Keratinocyte (primary cell): Measurements from ENCODE around the gene KLK1. TPM values are rescaled to one million over a fixed set of nuclear protein-coding genes. Genes with fewer than 3 reads are reported as not detected.

ENCODE experiments used
- DNase-seq: peaks from one replicate; pipeline ENCODE4 v3.0.0-alpha.2; 2011; ENCODE audit warnings: low read depth, missing footprints, low spot score
- FAIRE-seq: peaks from 2 replicates; lab custom pipeline; 2011; peaks lifted over from hg19 to GRCh38; lab: Jason Lieb, UNC
- H2AFZ ChIP-seq: 2 replicates; pipeline ENCODE4 v1.6.0; 2012; ENCODE audit warnings: low read length, control low read depth, inconsistent platforms; ENCODE audit not compliant: control insufficient read depth
- H3K27ac ChIP-seq: 2 replicates; pipeline ENCODE4 v1.5.1; 2011; ENCODE audit warnings: low read length; ENCODE audit not compliant: control insufficient read depth, insufficient read depth
- H3K27me3 ChIP-seq: 3 replicates; pipeline ENCODE4 v1.6.0; 2011; ENCODE audit warnings: low read length; ENCODE audit not compliant: control insufficient read depth, insufficient read depth; ENCODE audit errors: extremely low read depth
- H3K36me3 ChIP-seq, 2 experiments: 2 replicates in 1 of 2; 3 replicates in 1 of 2; pipeline ENCODE4 v1.5.1; 2011; ENCODE audit warnings: low read length in 2 of 2, mild to moderate bottlenecking in 1 of 2; ENCODE audit not compliant: control insufficient read depth in 2 of 2, insufficient read depth in 2 of 2; ENCODE audit errors: extremely low read depth in 1 of 2
- H3K4me1 ChIP-seq: 3 replicates; pipeline ENCODE4 v1.5.1; 2011; ENCODE audit warnings: low read length; ENCODE audit not compliant: control insufficient read depth, insufficient read depth; ENCODE audit errors: extremely low read depth
- H3K4me2 ChIP-seq: 3 replicates; pipeline ENCODE4 v1.6.0; 2011; ENCODE audit warnings: low read depth, low read length; ENCODE audit not compliant: control insufficient read depth, insufficient read depth; ENCODE audit errors: extremely low read depth
- H3K4me3 ChIP-seq, 3 experiments: fragments of 200-600 bp in 1 of 3; sonication (generic) in 1 of 3; 2 replicates in 2 of 3; 3 replicates in 1 of 3; pipeline ENCODE4 v1.5.1; 2011 to 2016; ENCODE audit warnings: low read length in 3 of 3, mild to moderate bottlenecking in 3 of 3, control low read depth in 2 of 3, inconsistent platforms in 1 of 3, low read depth in 1 of 3, mixed read lengths in 1 of 3, mixed run types in 1 of 3, moderate library complexity in 1 of 3; ENCODE audit not compliant: control insufficient read depth in 2 of 3, insufficient read depth in 2 of 3; ENCODE audit errors: extremely low read depth in 1 of 3
- H3K79me2 ChIP-seq: 2 replicates; pipeline ENCODE4 v1.6.0; 2012; ENCODE audit warnings: low read length; ENCODE audit not compliant: control insufficient read depth, insufficient read depth
- H3K9ac ChIP-seq: 3 replicates; pipeline ENCODE4 v1.6.0; 2011; ENCODE audit warnings: low read length; ENCODE audit not compliant: control insufficient read depth, insufficient read depth; ENCODE audit errors: extremely low read depth
- H3K9me1 ChIP-seq: 3 replicates; pipeline ENCODE4 v1.6.0; 2011; ENCODE audit warnings: low read length; ENCODE audit not compliant: control insufficient read depth, insufficient read depth; ENCODE audit errors: extremely low read depth
- H3K9me3 ChIP-seq: 2 replicates; pipeline ENCODE4 v1.5.1; 2012; ENCODE audit warnings: low read depth, low read length; ENCODE audit not compliant: control insufficient read depth
- H4K20me1 ChIP-seq: 3 replicates; pipeline ENCODE4 v1.6.0; 2011; ENCODE audit warnings: low read length; ENCODE audit not compliant: control insufficient read depth, insufficient read depth; ENCODE audit errors: extremely low read depth
- CTCF ChIP-seq, 3 experiments: IDR thresholded peaks in 1 of 3; conservative IDR thresholded peaks in 1 of 3; optimal IDR thresholded peaks in 1 of 3; 2 replicates in 2 of 3; 3 replicates in 1 of 3; pipeline versions ENCODE3 to v1.5.1; 2011; ENCODE audit warnings: low read length in 3 of 3, mild to moderate bottlenecking in 3 of 3, moderate library complexity in 2 of 3, control low read depth in 1 of 3, inconsistent platforms in 1 of 3; ENCODE audit not compliant: insufficient read depth in 2 of 3; ENCODE audit errors: extremely low read depth in 1 of 3
- EZH2 ChIP-seq: IDR thresholded peaks from one replicate; pipeline ENCODE4 v1.6.1; 2012; ENCODE audit warnings: inconsistent platforms, mild to moderate bottlenecking, low read length, moderate library complexity
- dilution Hi-C: fragments of 300-500 bp; cut with MboI; formaldehyde crosslinking; loops from one replicate; pipeline ENCODE4 v1.7.0; 2020; ENCODE audit warnings: low sequenced_read_pairs; ENCODE audit not compliant: extremely low pct_ligation_motif_present
- polyA plus RNA-seq, 5 experiments: library from polyadenylated mRNA; depleted of rRNA in 3 of 5; stranded (reverse) in 3 of 5; stranded (forward) in 1 of 5; unstranded in 1 of 5; fragments of >200 nt; gene quantifications; 1 replicate in 1 of 5; 2 replicates in 3 of 5; 3 replicates in 1 of 5; pipeline versions ENCODE4 v1.2.1 to v1.2.3, GENCODE V29; 2011 to 2012; ENCODE audit warnings: missing spikeins in 2 of 5, low read depth in 1 of 5, low replicate concordance in 1 of 5

Gene KLK1
- polyA plus RNA-seq, 1 donor (not counting 4 experiments of a cell fraction or from before 2014, with no cell fraction given) = 0.31 TPM

- DNase-seq = no peak
- FAIRE-seq = no peak
- no peaks in the 10 kb centered on the region for H3K79me2 ChIP-seq
- H3K9me1 ChIP-seq = no peaks in the 10 kb centered on the region
- no peak overlapping the region for H3K4me2 ChIP-seq
- H3K27ac ChIP-seq = no peak overlapping the region
- H3K4me3 ChIP-seq = no peak overlapping the region
- TF ChIP-seq EZH2 (no peak), CTCF (optimal IDR thresholded peaks at IDR 0.05 in 1 of 3, IDR thresholded peaks at IDR 0.05 in 1 of 3, conservative IDR thresholded peaks at IDR 0.05 in 1 of 3; ENCODE audit: extremely low read depth in 1 of 3, insufficient read depth in 2 of 3, low read length in 3 of 3) (no peak)
- dilution Hi-C loops = no loop called here
- H3K27me3 ChIP-seq = peaks cover 5% of the 10 kb centered on the region
- H2AFZ ChIP-seq = no peak overlapping the region
- H3K9me3 ChIP-seq = no peaks in the 10 kb centered on the region
- no peaks in the 10 kb centered on the region for H4K20me1 ChIP-seq
- H3K9ac ChIP-seq = no peak overlapping the region
- H3K4me1 ChIP-seq = no peaks in the 10 kb centered on the region
- H3K36me3 ChIP-seq = no peaks in the 10 kb centered on the region
These were observed 3.9 kb upstream of the KLK1 start for GRCh38 chr19:50827476-50827875.

DNA sequence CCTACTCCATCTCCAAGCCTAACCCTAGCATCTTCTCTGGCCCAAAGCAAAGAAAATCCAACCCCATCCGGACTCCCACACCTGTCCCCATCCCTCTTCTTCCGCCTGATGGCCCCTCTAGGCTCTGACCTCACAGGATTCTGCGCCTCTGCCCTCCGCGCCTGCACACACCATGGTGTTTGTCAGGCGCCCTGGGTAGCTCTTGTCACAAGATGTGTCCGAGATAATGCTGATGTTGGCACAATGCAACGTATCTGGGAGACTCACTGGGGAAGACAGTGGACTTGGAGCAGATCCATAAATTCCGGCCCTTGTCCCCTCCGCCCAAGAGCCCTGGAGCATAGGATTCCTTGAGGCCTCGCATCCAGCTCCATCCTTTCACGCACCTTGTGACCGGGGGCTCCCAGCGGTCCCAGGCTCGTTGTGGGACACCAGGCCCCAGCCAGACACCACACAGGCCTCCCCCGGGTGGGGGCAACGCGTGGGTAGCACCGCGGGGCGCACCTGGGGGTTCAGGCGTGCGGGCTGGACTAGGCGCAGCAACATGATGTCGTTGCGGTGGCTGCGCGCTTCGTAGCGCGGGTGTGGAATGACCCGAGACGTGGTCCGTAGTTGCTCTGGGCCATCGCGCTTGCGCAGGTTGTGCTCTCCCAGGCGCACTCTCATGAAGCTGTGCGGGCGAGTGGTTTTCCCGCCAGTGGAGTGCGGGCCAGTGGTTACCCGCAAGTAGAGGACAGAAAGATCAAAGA lies 3.1 kb upstream of the KLK1 start:
- no peaks in the 10 kb centered on the region for H3K9me3 ChIP-seq
- no peak for TF ChIP-seq CTCF (optimal IDR thresholded peaks at IDR 0.05 in 1 of 3, IDR thresholded peaks at IDR 0.05 in 1 of 3, conservative IDR thresholded peaks at IDR 0.05 in 1 of 3; ENCODE audit: extremely low read depth in 1 of 3, insufficient read depth in 2 of 3, low read length in 3 of 3)
- TF ChIP-seq EZH2 = no peak
- dilution Hi-C loops = no loop called here

More for the DNA sequence above, 3.1 kb upstream of the KLK1 start:
- DNase-seq (no peak), FAIRE-seq (no peak)
- no peak overlapping the region for H3K4me3 ChIP-seq
- peaks cover 13% of the 10 kb centered on the region for H3K27me3 ChIP-seq
- no peaks in the 10 kb centered on the region for H4K20me1 ChIP-seq
- H3K4me1 ChIP-seq = no peaks in the 10 kb centered on the region
- H3K79me2 ChIP-seq = no peaks in the 10 kb centered on the region
- no peaks in the 10 kb centered on the region for H3K36me3 ChIP-seq
- H3K9me1 ChIP-seq = no peaks in the 10 kb centered on the region
- no peak overlapping the region for H3K27ac ChIP-seq
- no peak overlapping the region for H2AFZ ChIP-seq
- no peak overlapping the region for H3K4me2 ChIP-seq
- H3K9ac ChIP-seq = no peak overlapping the region
